Ascending aorta (tissue), 2 donors: Measurements from ENCODE around the gene CFAP70. TPM values are rescaled to one million over a fixed set of nuclear protein-coding genes. Genes with fewer than 3 reads are reported as not detected.
A peak's percentile ranks its signal among the peaks of the same experiment; 100 is the strongest.

Experiments
- DNase-seq, 2 donors: peaks; one replicate each; pipeline ENCODE4 v3.0.0-alpha.2; 2019; ENCODE audit warnings: low spot score in 2 of 2
- H3K27ac ChIP-seq, 2 donors: fragments of 200-600 bp; sonication (generic); one replicate each; pipeline ENCODE4 v1.5.1; 2016 to 2017; ENCODE audit warnings: mild to moderate bottlenecking in 1 of 2
- H3K27me3 ChIP-seq: fragments of 200-600 bp; sonication (generic); one replicate; pipeline ENCODE4 v1.5.1; 2017
- H3K36me3 ChIP-seq, 2 donors: fragments of 200-600 bp; sonication (generic); one replicate each; pipeline ENCODE4 v1.5.1; 2016
- H3K4me1 ChIP-seq, 2 donors: fragments of 200-600 bp; sonication (generic); one replicate each; pipeline ENCODE4 v1.5.1; 2016 to 2017; ENCODE audit warnings: mild to moderate bottlenecking in 1 of 2
- H3K4me3 ChIP-seq, 2 donors: fragments of 200-600 bp; sonication (generic); one replicate each; pipeline ENCODE4 v1.5.1; 2016 to 2017; ENCODE audit warnings: mild to moderate bottlenecking in 1 of 2
- H3K9me3 ChIP-seq, 2 donors: fragments of 200-600 bp; sonication (generic); one replicate each; pipeline ENCODE4 v1.5.1; 2016
- CTCF ChIP-seq, 3 experiments: fragments of 200-600 bp in 2 of 3; fragments of 450-650 bp in 1 of 3; sonication (generic) in 2 of 3; IDR thresholded peaks; one replicate each; pipeline ENCODE4 v1.5.1; 2016 to 2019; ENCODE audit warnings: antibody characterized with exemption in 3 of 3, mild to moderate bottlenecking in 1 of 3, moderate library complexity in 1 of 3
- intact Hi-C: fragments of 100-400 bp; cut with DNase I; formaldehyde crosslinking; loops from one replicate; pipeline ENCODE4 v1.15.1; 2023
- total RNA-seq: library from RNA; depleted of rRNA; stranded (reverse); fragments of >200 nt; gene quantifications from one replicate; pipeline ENCODE4 v1.1.0, GENCODE V29; 2016

CFAP70 gene
- not detected for total RNA-seq

GRCh38 chr10:73358331-73359279, at the start of gene CFAP70:
CFAP70 (minus strand) TSS chr10:73358864; CDS start chr10:73354796, 4,068 bp downstream.
- TF ChIP-seq CTCF (IDR thresholded peaks at IDR 0.05): no peak
- Histone ChIP-seq H3K36me3 (no peaks in the 10 kb centered on the region), H3K27me3 (no peaks in the 10 kb centered on the region), H3K4me1 (peaks cover 0 to 4% of the 10 kb centered on the region in 2 donors), H3K27ac (no peak within 1 kb of the TSS), H3K4me3 (peak within 1 kb of the TSS; percentile 68 to 81), H3K9me3 (no peaks in the 10 kb centered on the region)
- peak; percentile 65 to 94 for DNase-seq
- intact Hi-C loops: loop anchor here (2.0 kb wide), 1 partner anchor 112 kb away; the partner anchor contains the start of gene DNAJC9

DNA sequence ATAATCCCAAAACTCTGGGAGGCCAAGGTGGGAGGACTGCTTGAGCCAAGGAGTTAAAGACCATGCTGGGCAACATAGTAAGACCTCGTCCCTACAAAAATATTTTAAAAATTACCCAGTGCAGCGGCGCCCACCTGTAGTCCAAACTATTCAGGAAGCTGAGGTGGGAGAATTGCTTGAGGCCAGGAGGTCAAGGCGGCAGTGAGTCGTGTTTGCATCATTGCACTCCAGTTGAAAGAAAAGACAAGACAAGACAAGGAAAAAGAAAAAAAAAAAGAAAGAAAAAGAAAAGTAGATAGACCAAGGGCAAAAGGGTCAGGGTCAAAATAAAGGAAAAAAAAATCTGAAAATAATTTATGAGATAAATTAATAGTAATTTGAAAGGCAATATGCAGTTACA, 49.4 kb upstream of the CFAP70 start:
- Histone ChIP-seq H3K27ac (no peak overlapping the region), H3K27me3 (no peaks in the 10 kb centered on the region), H3K4me3 (no peak overlapping the region), H3K4me1 (peaks cover 3 to 7% of the 10 kb centered on the region in 2 donors), H3K9me3 (no peaks in the 10 kb centered on the region), H3K36me3 (peaks cover 0 to 11% of the 10 kb centered on the region in 2 donors)
- intact Hi-C loops: no loop called here
- no peak for TF ChIP-seq CTCF (IDR thresholded peaks at IDR 0.05)
- no peak for DNase-seq

DNA sequence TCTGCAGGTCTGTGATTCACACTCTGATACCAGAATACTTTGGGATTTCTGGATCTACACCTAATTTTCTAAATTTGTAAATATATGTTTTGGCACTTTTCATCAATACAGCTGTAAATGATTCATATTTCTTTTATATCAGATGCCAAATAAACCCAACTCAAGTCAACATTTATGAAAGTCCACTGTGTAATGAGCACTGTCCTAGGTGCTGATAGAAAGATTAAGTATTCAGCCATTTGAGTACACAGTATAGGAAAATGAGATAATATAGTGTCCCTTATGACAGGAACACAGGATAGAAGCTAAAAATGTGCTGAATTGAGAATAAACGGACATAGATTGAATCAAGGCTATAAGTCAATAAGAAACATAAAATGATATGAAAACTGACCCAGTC, 48.8 kb upstream of the CFAP70 start:
- no peak overlapping the region for H3K4me3 ChIP-seq
- DNase-seq: no peak
- no peaks in the 10 kb centered on the region for H3K27me3 ChIP-seq
- H3K4me1 ChIP-seq: peaks cover 3 to 6% of the 10 kb centered on the region in 2 donors
- no peak for TF ChIP-seq CTCF (IDR thresholded peaks at IDR 0.05)
- intact Hi-C loops: no loop called here
- H3K36me3 ChIP-seq: peaks cover 0 to 11% of the 10 kb centered on the region in 2 donors
- no peak overlapping the region for H3K27ac ChIP-seq
- H3K9me3 ChIP-seq: no peaks in the 10 kb centered on the region

DNA sequence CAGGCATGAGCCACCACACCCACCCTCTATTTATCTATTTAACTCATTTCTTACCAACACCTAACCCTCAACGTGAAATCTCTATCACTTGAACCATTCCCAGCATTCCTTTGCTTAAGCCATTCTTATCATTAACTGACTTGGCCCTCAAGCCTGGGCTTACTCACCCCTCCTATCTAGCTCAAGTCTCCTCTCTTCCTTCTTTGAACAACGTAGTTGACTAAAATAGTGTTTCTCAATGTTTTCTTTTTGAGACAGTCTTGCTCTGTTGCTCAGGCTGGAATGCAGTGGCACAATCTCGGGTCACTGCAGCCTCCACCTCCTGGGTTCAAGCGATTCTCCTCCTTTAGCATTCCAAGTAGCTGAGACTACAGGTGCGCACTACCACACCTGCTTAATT, 48.2 kb upstream of the CFAP70 start:
- H3K36me3 ChIP-seq: peaks cover 0 to 11% of the 10 kb centered on the region in 2 donors
- H3K27me3 ChIP-seq: no peaks in the 10 kb centered on the region
- no peak for DNase-seq
- no peak overlapping the region for H3K4me3 ChIP-seq
- no peak overlapping the region for H3K27ac ChIP-seq
- no peak for TF ChIP-seq CTCF (IDR thresholded peaks at IDR 0.05)
- intact Hi-C loops: no loop called here
- H3K4me1 ChIP-seq: peaks cover 0 to under 1% of the 10 kb centered on the region in 2 donors
- no peaks in the 10 kb centered on the region for H3K9me3 ChIP-seq

- Histone ChIP-seq H3K4me1 (no peaks in the 10 kb centered on the region), H3K4me3 (no peak overlapping the region), H3K27ac (no peak overlapping the region), H3K36me3 (peaks cover 0 to 16% of the 10 kb centered on the region in 2 donors), H3K27me3 (no peaks in the 10 kb centered on the region), H3K9me3 (no peaks in the 10 kb centered on the region)
- no peak for DNase-seq
- no peak for TF ChIP-seq CTCF (IDR thresholded peaks at IDR 0.05)
- intact Hi-C loops: no loop called here
Measured at GRCh38 chr10:73405556-73405955, 46.9 kb upstream of the CFAP70 start.
